ENCODE results near the gene PCCA. TPM values are rescaled to one million over a fixed set of nuclear protein-coding genes. Genes with fewer than 3 reads are reported as not detected.
"Not testable (repeated sequence)": the region's sequence is repeated elsewhere in the genome, so short reads cannot be mapped to it uniquely, and the experiment has no call there.

PCCA gene
- total and polyA plus RNA-seq, 8 donors = 31.4 to 140 (median 77.0) TPM

DNA sequence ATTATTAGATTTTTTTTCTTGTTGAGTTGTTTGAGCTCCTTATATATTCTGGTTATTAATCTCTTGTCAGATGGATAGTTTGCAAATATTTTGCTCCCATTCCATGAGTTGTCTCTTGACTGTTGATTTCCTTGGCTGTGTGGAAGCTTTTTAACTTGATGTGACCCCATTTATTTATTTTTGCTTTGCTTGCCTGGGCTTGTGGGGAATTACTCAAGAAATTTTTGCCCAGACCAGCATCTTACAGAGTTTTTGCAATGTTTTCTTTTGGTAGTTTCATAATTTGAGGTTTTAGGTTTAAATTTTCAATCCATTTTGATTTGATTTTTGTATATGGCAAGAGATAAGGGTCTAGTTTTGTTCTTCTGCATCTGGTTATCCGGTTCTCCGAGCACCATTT is 124.7 kb downstream of the PCCA start:
- TF ChIP-seq, protein P1, sequence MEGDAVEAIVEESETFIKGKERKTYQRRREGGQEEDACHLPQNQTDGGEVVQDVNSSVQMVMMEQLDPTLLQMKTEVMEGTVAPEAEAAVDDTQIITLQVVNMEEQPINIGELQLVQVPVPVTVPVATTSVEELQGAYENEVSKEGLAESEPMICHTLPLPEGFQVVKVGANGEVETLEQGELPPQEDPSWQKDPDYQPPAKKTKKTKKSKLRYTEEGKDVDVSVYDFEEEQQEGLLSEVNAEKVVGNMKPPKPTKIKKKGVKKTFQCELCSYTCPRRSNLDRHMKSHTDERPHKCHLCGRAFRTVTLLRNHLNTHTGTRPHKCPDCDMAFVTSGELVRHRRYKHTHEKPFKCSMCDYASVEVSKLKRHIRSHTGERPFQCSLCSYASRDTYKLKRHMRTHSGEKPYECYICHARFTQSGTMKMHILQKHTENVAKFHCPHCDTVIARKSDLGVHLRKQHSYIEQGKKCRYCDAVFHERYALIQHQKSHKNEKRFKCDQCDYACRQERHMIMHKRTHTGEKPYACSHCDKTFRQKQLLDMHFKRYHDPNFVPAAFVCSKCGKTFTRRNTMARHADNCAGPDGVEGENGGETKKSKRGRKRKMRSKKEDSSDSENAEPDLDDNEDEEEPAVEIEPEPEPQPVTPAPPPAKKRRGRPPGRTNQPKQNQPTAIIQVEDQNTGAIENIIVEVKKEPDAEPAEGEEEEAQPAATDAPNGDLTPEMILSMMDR (IDR thresholded peaks at IDR 0.05) = no peak
- TF ChIP-seq POLR2AphosphoS5 (IDR thresholded peaks at IDR 0.05) (no peak), POLR2A (IDR thresholded peaks at IDR 0.05) (no peak), EP300 (IDR thresholded peaks at IDR 0.05) (no peak)
- 93 to 100% (median 98%) methylated on average over 2 of the region's 2 CpGs for WGBS, 5 donors
- no peak for DNase-seq
- Histone ChIP-seq H3K9me3 (no peaks in the 10 kb centered on the region), H3K36me3 (peaks cover 0 to 64% (median 43%) of the 10 kb centered on the region in 4 donors), H3K4me1 (peaks cover 0 to 17% (median 0%) of the 10 kb centered on the region in 4 donors), H3K27ac (no peak overlapping the region), H3K27me3 (no peaks in the 10 kb centered on the region), H3K4me3 (no peak overlapping the region)
- intact Hi-C loops (cut with DNase I; ENCODE audit: low total_unique reads) = no loop called here

DNA sequence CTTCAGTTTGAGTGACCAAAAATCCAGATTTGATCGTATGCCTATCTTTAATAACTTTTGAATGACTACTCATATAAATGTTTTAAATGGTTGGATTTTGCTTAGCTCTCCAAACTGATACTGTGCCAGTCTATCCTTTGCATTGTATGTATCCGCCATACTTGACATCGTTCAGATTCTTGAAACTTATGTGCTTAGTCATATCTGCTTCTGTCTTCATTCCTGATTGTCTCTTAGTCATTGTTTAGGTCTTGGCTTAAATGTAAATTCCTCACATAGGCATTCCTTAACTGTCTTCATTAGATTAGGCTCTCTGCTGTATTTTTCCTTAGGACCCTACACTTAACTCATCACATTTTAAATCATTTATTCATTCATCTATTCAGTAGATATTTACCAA is 126.0 kb downstream of the PCCA start:
- DNase-seq = no peak
- WGBS, 5 donors = 92 to 97% (median 96%) methylated on average over 3 of the region's 3 CpGs
- Histone ChIP-seq H3K27ac (no peak overlapping the region), H3K27me3 (no peaks in the 10 kb centered on the region), H3K4me1 (peaks cover 0 to 13% (median 0%) of the 10 kb centered on the region in 4 donors), H3K36me3 (peaks cover 0 to 55% (median 34%) of the 10 kb centered on the region in 4 donors), H3K9me3 (no peaks in the 10 kb centered on the region), H3K4me3 (no peak overlapping the region)
- TF ChIP-seq EP300 (IDR thresholded peaks at IDR 0.05) (no peak), POLR2A (IDR thresholded peaks at IDR 0.05) (no peak), POLR2AphosphoS5 (IDR thresholded peaks at IDR 0.05) (no peak)
- TF ChIP-seq, protein P1 (IDR thresholded peaks at IDR 0.05) = no peak
- intact Hi-C loops (cut with DNase I; ENCODE audit: low total_unique reads) = no loop called here

DNA sequence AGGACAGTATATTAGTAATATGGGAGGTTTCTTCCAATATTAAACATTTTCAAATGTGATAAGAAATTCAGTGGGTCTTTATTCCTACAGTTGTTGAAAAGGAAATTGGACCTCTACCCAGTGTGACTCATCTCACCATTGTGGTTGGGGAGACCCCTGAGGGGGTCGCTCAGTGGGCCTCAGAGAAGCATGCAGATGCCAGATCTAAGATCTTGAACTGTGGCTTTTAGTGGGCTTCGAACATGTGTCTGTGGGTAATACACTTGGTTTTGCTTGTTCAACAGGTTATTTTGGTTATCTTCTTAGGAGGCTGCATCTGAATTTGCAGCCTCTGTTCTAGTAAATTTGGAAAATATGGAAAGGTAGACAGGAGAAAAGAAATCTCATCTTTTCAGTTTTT is 132.3 kb downstream of the PCCA start:
- Histone ChIP-seq H3K36me3 (peaks cover 5 to 21% (median 17%) of the 10 kb centered on the region in 4 donors), H3K4me3 (no peak overlapping the region), H3K27ac (no peak overlapping the region), H3K4me1 (no peaks in the 10 kb centered on the region), H3K27me3 (no peaks in the 10 kb centered on the region), H3K9me3 (no peaks in the 10 kb centered on the region)
- TF ChIP-seq, protein P1 (IDR thresholded peaks at IDR 0.05) = no peak
- TF ChIP-seq EP300 (IDR thresholded peaks at IDR 0.05) (no peak), POLR2AphosphoS5 (IDR thresholded peaks at IDR 0.05) (no peak), POLR2A (IDR thresholded peaks at IDR 0.05) (no peak)
- no peak for DNase-seq
- 77 to 88% (median 80%) methylated on average over 2 of the region's 2 CpGs for WGBS, 5 donors
- intact Hi-C loops (cut with DNase I; ENCODE audit: low total_unique reads) = no loop called here

DNA sequence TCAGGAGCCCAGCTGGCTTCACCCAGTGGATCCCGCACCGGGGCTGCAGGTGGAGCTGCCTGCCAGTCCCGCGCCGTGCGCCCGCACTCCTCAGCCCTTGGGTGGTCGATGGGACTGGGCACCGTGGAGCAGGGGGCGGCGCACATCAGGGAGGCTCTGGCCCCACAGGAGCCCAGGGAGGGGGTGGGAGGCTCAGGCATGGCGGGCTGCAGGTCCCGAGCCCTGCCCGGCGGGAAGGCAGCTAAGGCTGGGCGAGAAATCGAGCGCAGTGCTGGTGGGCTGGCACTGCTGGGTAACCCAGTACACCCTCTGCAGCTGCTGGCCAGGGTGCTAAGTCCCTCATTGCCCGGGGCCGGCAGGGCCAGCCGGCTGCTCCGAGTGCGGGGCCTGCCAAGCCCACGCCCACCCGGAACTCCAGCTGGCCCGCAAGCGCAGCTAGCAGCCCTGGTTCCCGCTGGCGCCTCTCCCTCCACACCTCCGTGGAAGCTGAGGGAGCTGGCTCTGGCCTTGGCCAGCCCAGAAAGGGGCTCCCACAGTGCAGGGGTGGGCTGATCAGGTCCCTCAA is 135.2 kb downstream of the PCCA start:
- DNase-seq; intact Hi-C loops (cut with DNase I; ENCODE audit: low total_unique reads): not testable (repeated sequence)
- WGBS, 5 donors = 95 to 99% (median 99%) methylated on average over 10 to 29 of the region's 30 CpGs

DNA sequence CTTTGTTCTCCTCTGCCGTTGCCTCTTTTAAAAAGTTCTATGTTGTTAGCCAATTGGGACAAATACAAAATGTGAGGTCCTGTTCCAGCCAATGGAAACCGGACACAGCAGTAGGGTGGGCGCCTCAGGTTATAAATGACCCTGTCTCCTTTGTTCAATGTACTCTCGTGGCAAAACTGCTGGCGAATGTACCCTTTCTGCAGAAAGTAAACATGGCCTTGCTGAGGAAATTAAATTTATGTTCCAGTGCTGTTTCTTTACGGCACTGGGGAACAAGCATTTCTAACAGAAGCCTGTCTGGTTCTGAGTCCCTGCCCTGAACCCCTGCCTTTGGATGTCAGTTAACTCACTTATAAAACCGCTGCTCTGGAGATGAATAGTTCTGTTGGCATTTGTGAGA is 140.7 kb downstream of the PCCA start:
- Histone ChIP-seq H3K27ac (peak overlapping the region; percentile 70 to 77 (median 72)), H3K27me3 (no peaks in the 10 kb centered on the region), H3K9me3 (no peaks in the 10 kb centered on the region), H3K4me3 (no peak overlapping the region), H3K4me1 (peaks cover 0 to 40% (median 18%) of the 10 kb centered on the region in 4 donors), H3K36me3 (no peaks in the 10 kb centered on the region)
- 43 to 65% (median 50%) methylated on average over 7 of the region's 7 CpGs for WGBS, 5 donors
- TF ChIP-seq POLR2A (IDR thresholded peaks at IDR 0.05) = no peak
- TF ChIP-seq, protein P1 (IDR thresholded peaks at IDR 0.05) = no peak
- no peak for TF ChIP-seq POLR2AphosphoS5 (IDR thresholded peaks at IDR 0.05)
- no peak for TF ChIP-seq EP300 (IDR thresholded peaks at IDR 0.05)
- intact Hi-C loops (cut with DNase I; ENCODE audit: low total_unique reads) = loop anchor here (10.0 kb wide), 2 partner anchors 315 to 575 kb away; no protein-coding TSS in a partner anchor
- DNase-seq = peak in 1 of 2 donors; percentile 41

More for the DNA sequence above, 135.2 kb downstream of the PCCA start:
- H3K27ac ChIP-seq, H3K27me3 ChIP-seq, H3K4me3 ChIP-seq, H3K9me3 ChIP-seq, H3K4me1 ChIP-seq: not testable (repeated sequence)
- H3K36me3 ChIP-seq = peaks cover 5 to 13% (median 10%) of the 10 kb centered on the region in 4 donors
